ENCODE results near the gene CDK11A.
A peak's percentile ranks its signal among the peaks of the same experiment; 100 is the strongest.
"Not testable (repeated sequence)": the region's sequence is repeated elsewhere in the genome, so short reads cannot be mapped to it uniquely, and the experiment has no call there.

Gene CDK11A

GRCh38 chr1:1664941-1665814 lies 59.0 kb downstream of the CDK11A start:
- no peak overlapping the region for H3K4me3 ChIP-seq (ENCODE audit: control insufficient read depth in 1 of 7, extremely low read depth in 1 of 7, insufficient read depth in 4 of 7, low read depth in 2 of 7, low read length in 6 of 7)
- H3K9me3 ChIP-seq (ENCODE audit: control extremely low read depth in 1 of 5, control insufficient read depth in 4 of 5, insufficient read depth in 2 of 5, low read depth in 1 of 5, low read length in 4 of 5), result no peaks in the 10 kb centered on the region
- WGBS (ENCODE audit: insufficient coverage), result 94% methylated on average over 22 of the region's 27 CpGs
- DNase-seq, result no peak
- H3K36me3 ChIP-seq (ENCODE audit: control insufficient read depth in 4 of 4, insufficient read depth in 4 of 4, low read length in 3 of 4), result peaks cover 0 to 44% (median 20%) of the 10 kb centered on the region in 4 experiments
- CTCF ChIA-PET, result interaction anchor here (1.1 to 2.1 kb wide), 3 partner anchors 13 to 21 kb away, joined by 5 to 6 read pairs (median 5); no protein-coding TSS in a partner anchor
- no peak overlapping the region for H3K27ac ChIP-seq (ENCODE audit: insufficient read depth in 1 of 2, low read depth in 1 of 2, low read length in 2 of 2, poor library complexity in 1 of 2, severe bottlenecking in 2 of 2)
- H3K27me3 ChIP-seq (replicated peaks in 2 of 5; ENCODE audit: control insufficient read depth in 4 of 5, insufficient read depth in 5 of 5, low read length in 4 of 5), result no peaks in the 10 kb centered on the region
- no peaks in the 10 kb centered on the region for H3K4me1 ChIP-seq (ENCODE audit: control extremely low read depth in 1 of 4, control insufficient read depth in 4 of 4, insufficient read depth in 4 of 4, low read length in 3 of 4)
- POLR2A ChIA-PET, result no interaction called here

DNA sequence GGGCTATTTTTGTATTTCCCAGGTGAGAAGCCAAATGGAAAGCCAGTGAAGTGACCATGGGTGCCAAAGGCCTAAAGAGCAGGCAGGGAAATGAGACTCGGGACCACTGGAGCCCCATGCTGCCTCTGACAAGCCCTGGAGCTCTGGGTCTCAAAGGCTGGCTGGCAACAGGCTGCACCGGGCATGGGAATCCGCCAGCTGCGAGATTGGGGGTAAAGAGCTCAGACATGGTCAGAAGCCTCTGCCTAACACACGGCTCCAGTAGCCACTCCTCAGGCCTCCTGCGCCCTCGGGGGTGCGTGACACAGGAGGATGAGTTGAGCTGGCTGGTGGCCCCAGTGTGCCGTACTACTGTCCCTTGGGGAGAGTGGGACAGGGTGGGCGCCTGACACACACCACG lies 59.8 kb downstream of the CDK11A start:
- DNase-seq; H3K9me3 ChIP-seq (ENCODE audit: control extremely low read depth in 1 of 5, control insufficient read depth in 4 of 5, insufficient read depth in 2 of 5, low read depth in 1 of 5, low read length in 4 of 5); H3K4me3 ChIP-seq (ENCODE audit: control insufficient read depth in 1 of 7, extremely low read depth in 1 of 7, insufficient read depth in 4 of 7, low read depth in 2 of 7, low read length in 6 of 7); H3K4me1 ChIP-seq (ENCODE audit: control extremely low read depth in 1 of 4, control insufficient read depth in 4 of 4, insufficient read depth in 4 of 4, low read length in 3 of 4); H3K27ac ChIP-seq (ENCODE audit: insufficient read depth in 1 of 2, low read depth in 1 of 2, low read length in 2 of 2, poor library complexity in 1 of 2, severe bottlenecking in 2 of 2); CTCF ChIA-PET; POLR2A ChIA-PET; H3K27me3 ChIP-seq (replicated peaks in 2 of 5; ENCODE audit: control insufficient read depth in 4 of 5, insufficient read depth in 5 of 5, low read length in 4 of 5): not testable (repeated sequence)
- peaks cover 0 to 36% (median 17%) of the 10 kb centered on the region in 4 experiments for H3K36me3 ChIP-seq (ENCODE audit: control insufficient read depth in 4 of 4, insufficient read depth in 4 of 4, low read length in 3 of 4)
- WGBS (ENCODE audit: insufficient coverage), result no CpG with 5 or more reads among the region's 11 CpGs

DNA sequence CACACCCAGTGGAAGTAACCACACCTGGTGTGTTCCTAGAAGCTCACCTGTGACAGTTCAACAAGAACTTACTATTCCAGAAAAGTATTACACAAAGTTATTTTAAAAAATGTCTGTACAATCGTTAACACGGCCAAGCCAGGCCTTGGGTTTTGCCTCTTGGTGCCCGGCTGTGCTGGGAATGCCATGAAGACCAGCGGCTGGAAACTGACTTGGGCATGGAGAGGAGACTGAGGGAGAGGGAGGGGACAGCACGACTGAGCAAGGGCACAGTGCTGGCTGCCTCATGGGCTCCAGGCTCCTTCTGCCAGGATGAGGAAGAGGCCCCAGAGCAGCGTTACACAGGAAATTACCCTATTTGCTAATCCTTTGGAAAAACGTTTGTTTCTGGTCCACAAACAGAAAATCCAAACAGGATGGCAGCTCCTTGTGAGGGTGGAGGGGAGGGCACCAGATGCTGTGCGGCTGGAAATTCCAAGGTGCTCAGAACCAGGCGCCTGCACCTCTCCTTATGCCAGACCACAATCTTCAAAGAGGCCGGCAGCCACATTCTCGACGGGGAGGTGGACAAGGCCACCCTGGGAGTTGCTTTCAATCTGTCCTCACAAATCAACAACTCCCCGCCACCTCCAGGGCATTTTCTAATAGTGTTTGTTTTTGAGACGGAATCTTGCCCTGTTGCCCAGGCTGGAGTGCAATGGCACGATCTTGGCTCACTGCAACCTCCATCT lies 61.2 kb downstream of the CDK11A start:
- POLR2A ChIA-PET; H3K4me3 ChIP-seq (ENCODE audit: control insufficient read depth in 1 of 7, extremely low read depth in 1 of 7, insufficient read depth in 4 of 7, low read depth in 2 of 7, low read length in 6 of 7); DNase-seq; H3K9me3 ChIP-seq (ENCODE audit: control extremely low read depth in 1 of 5, control insufficient read depth in 4 of 5, insufficient read depth in 2 of 5, low read depth in 1 of 5, low read length in 4 of 5); H3K27me3 ChIP-seq (replicated peaks in 2 of 5; ENCODE audit: control insufficient read depth in 4 of 5, insufficient read depth in 5 of 5, low read length in 4 of 5); CTCF ChIA-PET; H3K27ac ChIP-seq (ENCODE audit: insufficient read depth in 1 of 2, low read depth in 1 of 2, low read length in 2 of 2, poor library complexity in 1 of 2, severe bottlenecking in 2 of 2); H3K4me1 ChIP-seq (ENCODE audit: control extremely low read depth in 1 of 4, control insufficient read depth in 4 of 4, insufficient read depth in 4 of 4, low read length in 3 of 4): not testable (repeated sequence)
- WGBS (ENCODE audit: insufficient coverage), result 88% methylated on average over 8 of the region's 15 CpGs
- H3K36me3 ChIP-seq (ENCODE audit: control insufficient read depth in 4 of 4, insufficient read depth in 4 of 4, low read length in 3 of 4), result peaks cover 0 to 26% (median 16%) of the 10 kb centered on the region in 4 experiments

DNA sequence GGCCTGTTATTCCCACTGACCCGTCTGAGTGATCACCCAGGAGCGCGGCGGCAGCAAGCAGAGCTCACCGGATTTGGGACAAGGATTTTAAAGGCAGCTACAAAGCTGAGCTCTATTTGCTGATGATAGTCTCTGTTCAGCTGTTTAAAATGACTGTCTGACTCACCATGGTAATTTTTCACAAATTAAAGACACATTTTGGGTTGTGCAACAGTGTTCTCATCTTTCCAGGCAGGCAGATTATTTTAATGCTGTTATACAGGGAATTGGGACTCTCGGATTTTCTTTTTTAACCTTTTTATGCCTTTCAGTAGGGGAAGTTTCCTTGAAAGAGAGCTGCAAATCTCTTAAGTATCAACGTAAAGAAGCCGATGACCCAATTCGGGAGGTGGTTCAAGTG lies 61.8 kb downstream of the CDK11A start:
- POLR2A ChIA-PET; H3K27ac ChIP-seq (ENCODE audit: insufficient read depth in 1 of 2, low read depth in 1 of 2, low read length in 2 of 2, poor library complexity in 1 of 2, severe bottlenecking in 2 of 2); DNase-seq; H3K27me3 ChIP-seq (replicated peaks in 2 of 5; ENCODE audit: control insufficient read depth in 4 of 5, insufficient read depth in 5 of 5, low read length in 4 of 5); H3K4me3 ChIP-seq (ENCODE audit: control insufficient read depth in 1 of 7, extremely low read depth in 1 of 7, insufficient read depth in 4 of 7, low read depth in 2 of 7, low read length in 6 of 7); H3K9me3 ChIP-seq (ENCODE audit: control extremely low read depth in 1 of 5, control insufficient read depth in 4 of 5, insufficient read depth in 2 of 5, low read depth in 1 of 5, low read length in 4 of 5); H3K4me1 ChIP-seq (ENCODE audit: control extremely low read depth in 1 of 4, control insufficient read depth in 4 of 4, insufficient read depth in 4 of 4, low read length in 3 of 4); CTCF ChIA-PET: not testable (repeated sequence)
- H3K36me3 ChIP-seq (ENCODE audit: control insufficient read depth in 4 of 4, insufficient read depth in 4 of 4, low read length in 3 of 4), result peaks cover 0 to 23% (median 15%) of the 10 kb centered on the region in 4 experiments
- WGBS (ENCODE audit: insufficient coverage), result 97% methylated on average over 3 of the region's 9 CpGs

- peak within 1 kb of the TSS; percentile 31 to 83 (median 67) for H3K4me3 ChIP-seq (ENCODE audit: control insufficient read depth in 1 of 7, extremely low read depth in 1 of 7, insufficient read depth in 4 of 7, low read depth in 2 of 7, low read length in 6 of 7)
Measured at GRCh38 chr1:1658583-1659549, 65.3 kb downstream of the CDK11A start, which contains the start of gene CDK11B. Gene CDK11B, minus strand, starts transcription at chr1:1659004. Its CDS starts 1,519 bp downstream, at chr1:1657485.

More at GRCh38 chr1:1658583-1659549, 65.3 kb downstream of the CDK11A start, which contains the start of gene CDK11B:
- Histone ChIP-seq H3K36me3 (ENCODE audit: control insufficient read depth in 4 of 4, insufficient read depth in 4 of 4, low read length in 3 of 4) (peaks cover 6 to 26% (median 13%) of the 10 kb centered on the region in 4 experiments), H3K27ac (ENCODE audit: insufficient read depth in 1 of 2, low read depth in 1 of 2, low read length in 2 of 2, poor library complexity in 1 of 2, severe bottlenecking in 2 of 2) (peak within 1 kb of the TSS; percentile 95)
- POLR2A ChIA-PET; H3K4me1 ChIP-seq (ENCODE audit: control extremely low read depth in 1 of 4, control insufficient read depth in 4 of 4, insufficient read depth in 4 of 4, low read length in 3 of 4); H3K27me3 ChIP-seq (replicated peaks in 2 of 5; ENCODE audit: control insufficient read depth in 4 of 5, insufficient read depth in 5 of 5, low read length in 4 of 5); H3K9me3 ChIP-seq (ENCODE audit: control extremely low read depth in 1 of 5, control insufficient read depth in 4 of 5, insufficient read depth in 2 of 5, low read depth in 1 of 5, low read length in 4 of 5): not testable (repeated sequence)
- WGBS (ENCODE audit: insufficient coverage), result 0% methylated on average over 34 of the region's 96 CpGs
- CTCF ChIA-PET, result interaction anchor here (0.6 kb wide), 1 partner anchor 417 kb away, joined by 3 read pairs; no protein-coding TSS in a partner anchor
- DNase-seq, result peak; percentile 99
